GM12878 (cell line): Measurements from ENCODE around the gene TTLL1.

Experiments
- CREB1 ChIP-seq: IDR thresholded peaks from 2 replicates; pipeline ENCODE4 v1.6.1; 2012; ENCODE audit warnings: low read depth, mild to moderate bottlenecking, inconsistent platforms
- CTCF ChIP-seq, 3 experiments: IDR thresholded peaks in 2 of 3; conservative IDR thresholded peaks in 1 of 3; 2 replicates each; pipeline ENCODE4 v1.5.1; 2011; ENCODE audit warnings: low read depth in 3 of 3, low read length in 3 of 3, mild to moderate bottlenecking in 3 of 3, control low read depth in 2 of 3, moderate library complexity in 2 of 3, inconsistent platforms in 1 of 3, mixed read lengths in 1 of 3; ENCODE audit not compliant: control insufficient read depth in 2 of 3, insufficient read depth in 1 of 3; ENCODE audit errors: extremely low read depth in 1 of 3
- EP300 ChIP-seq, 2 experiments: fragments of 150-350 bp in 1 of 2; IDR thresholded peaks; 2 replicates each; pipeline ENCODE4 v1.6.1; 2011 to 2012; ENCODE audit warnings: low read depth in 2 of 2, low read length in 2 of 2, borderline replicate concordance in 1 of 2, improper control_type of control experiment in 1 of 2, inconsistent platforms in 1 of 2; ENCODE audit not compliant: control insufficient read depth in 1 of 2
- EZH2 ChIP-seq: IDR thresholded peaks from 2 replicates; pipeline ENCODE4 v1.6.1; 2012; ENCODE audit warnings: low read depth, mild to moderate bottlenecking, control low read depth, inconsistent platforms, low read length, borderline replicate concordance; ENCODE audit not compliant: control insufficient read depth
- JUND ChIP-seq: IDR thresholded peaks from 2 replicates; pipeline ENCODE4 v1.6.1; 2012; ENCODE audit warnings: low read depth, mild to moderate bottlenecking, low read length, improper control_type of control experiment, moderate library complexity
- NFIC ChIP-seq: IDR thresholded peaks from 2 replicates; pipeline ENCODE4 v1.6.1; 2012; ENCODE audit warnings: low read depth, mild to moderate bottlenecking, inconsistent platforms, low read length, moderate library complexity
- PAX5 ChIP-seq: IDR thresholded peaks from 2 replicates; pipeline ENCODE4 v1.6.1; 2011; ENCODE audit warnings: low read depth, low read length, borderline replicate concordance
- POLR2A ChIP-seq: IDR thresholded peaks from 2 replicates; pipeline ENCODE4 v1.6.1; 2011; ENCODE audit warnings: low read depth, mild to moderate bottlenecking, low read length
- RELB ChIP-seq: fragments of 450-650 bp; IDR thresholded peaks from 2 replicates; pipeline ENCODE4 v1.6.1; 2017; ENCODE audit warnings: low read depth, mild to moderate bottlenecking, moderate library complexity
- SKIL ChIP-seq: fragments of 450-650 bp; IDR thresholded peaks from 2 replicates; pipeline ENCODE4 v1.6.1; 2017; ENCODE audit warnings: mild to moderate bottlenecking, low read depth, inconsistent platforms; ENCODE audit not compliant: poor library complexity, severe bottlenecking

- no peak for TF ChIP-seq EZH2
- no peak for TF ChIP-seq POLR2A
- no peak for TF ChIP-seq CTCF (IDR thresholded peaks at IDR 0.05 in 2 of 3, conservative IDR thresholded peaks at IDR 0.05 in 1 of 3; ENCODE audit: control insufficient read depth in 2 of 3, extremely low read depth in 1 of 3, insufficient read depth in 1 of 3, low read depth in 3 of 3, low read length in 3 of 3)
- no peak for TF ChIP-seq SKIL
- TF ChIP-seq PAX5 = no peak
- TF ChIP-seq CREB1 = no peak
- TF ChIP-seq NFIC = no peak
- no peak for TF ChIP-seq JUND
- TF ChIP-seq RELB = no peak
- TF ChIP-seq EP300 (IDR thresholded peaks at IDR 0.05; ENCODE audit: borderline replicate concordance in 1 of 2, control insufficient read depth in 1 of 2, low read depth in 2 of 2, low read length in 2 of 2) = no peak
These were observed 76.8 kb downstream of the TTLL1 start for GRCh38 chr22:43012390-43012789.
